ENCODE measurements around the gene TSPAN18.

GRCh38 chr11:44942029-44942955, 215.5 kb downstream of the TSPAN18 start:
- no peak for TF ChIP-seq CTCF (conservative IDR thresholded peaks at IDR 0.05; ENCODE audit: low read length)
- no peak for TF ChIP-seq EZH2phosphoT487 (IDR thresholded peaks at IDR 0.05; ENCODE audit: borderline replicate concordance, low read depth, low read length)
